ENCODE measurements around the gene TRIP6.
"Not testable (repeated sequence)": the region's sequence is repeated elsewhere in the genome, so short reads cannot be mapped to it uniquely, and the experiment has no call there.

TRIP6 gene

DNA sequence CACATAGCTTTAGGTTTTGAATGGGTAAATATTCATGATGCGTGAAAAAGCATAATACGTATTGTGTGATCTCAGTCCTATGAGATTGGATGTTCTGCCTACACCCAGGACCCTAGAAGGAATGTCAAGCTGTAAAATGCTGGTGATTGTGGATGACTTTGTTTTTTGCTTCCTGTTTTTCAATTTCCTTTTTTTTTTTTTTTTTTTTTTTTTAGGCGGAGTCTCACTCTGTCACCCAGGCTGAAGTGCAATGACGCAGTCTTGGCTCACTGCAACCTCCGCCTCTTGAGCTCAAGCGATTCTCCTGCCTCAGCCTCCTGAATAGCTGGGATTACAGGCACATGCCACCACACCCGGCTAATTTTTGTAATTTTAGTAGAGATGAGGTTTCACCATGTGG is 43.3 kb downstream of the TRIP6 start:
- DNase-seq (ENCODE audit: low read depth in 1 of 2, low spot score in 1 of 2) = not testable (repeated sequence)

GRCh38 chr7:100911484-100911883 is 44.3 kb downstream of the TRIP6 start:
- DNase-seq (ENCODE audit: low read depth in 1 of 2, low spot score in 1 of 2) = no peak

DNA sequence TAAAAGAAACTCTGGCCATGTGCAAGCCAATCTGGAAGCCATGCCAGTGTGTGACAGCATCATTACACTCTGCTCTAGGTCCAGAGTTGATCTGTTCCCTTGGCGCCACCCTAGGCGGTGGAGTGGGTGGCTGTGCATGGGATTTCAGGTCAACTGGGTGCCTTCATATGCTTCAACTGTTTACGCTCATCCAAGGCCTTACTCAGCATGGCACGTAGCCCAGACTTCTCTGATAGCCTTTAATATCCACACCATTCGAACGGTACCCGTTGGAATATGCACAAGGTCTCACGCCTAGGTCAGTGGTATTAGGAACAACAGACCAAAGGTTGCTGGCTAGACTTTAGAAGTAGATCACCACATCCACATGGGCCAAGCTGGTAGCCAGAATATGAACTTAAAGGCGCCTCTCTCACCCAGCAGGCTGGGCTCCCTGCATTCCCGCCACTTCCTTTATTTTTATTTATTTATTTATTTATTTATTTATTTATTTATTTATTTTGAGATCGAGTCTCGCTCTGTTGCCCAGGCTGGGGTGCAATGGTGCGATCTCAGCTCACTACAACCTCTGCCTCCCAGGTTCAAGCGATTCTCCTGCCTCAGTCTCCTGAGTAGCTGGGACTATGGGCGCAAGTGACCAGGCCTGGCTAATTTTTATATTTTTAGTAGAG is 47.2 kb downstream of the TRIP6 start:
- no peak for DNase-seq (ENCODE audit: low read depth in 1 of 2, low spot score in 1 of 2)

DNA sequence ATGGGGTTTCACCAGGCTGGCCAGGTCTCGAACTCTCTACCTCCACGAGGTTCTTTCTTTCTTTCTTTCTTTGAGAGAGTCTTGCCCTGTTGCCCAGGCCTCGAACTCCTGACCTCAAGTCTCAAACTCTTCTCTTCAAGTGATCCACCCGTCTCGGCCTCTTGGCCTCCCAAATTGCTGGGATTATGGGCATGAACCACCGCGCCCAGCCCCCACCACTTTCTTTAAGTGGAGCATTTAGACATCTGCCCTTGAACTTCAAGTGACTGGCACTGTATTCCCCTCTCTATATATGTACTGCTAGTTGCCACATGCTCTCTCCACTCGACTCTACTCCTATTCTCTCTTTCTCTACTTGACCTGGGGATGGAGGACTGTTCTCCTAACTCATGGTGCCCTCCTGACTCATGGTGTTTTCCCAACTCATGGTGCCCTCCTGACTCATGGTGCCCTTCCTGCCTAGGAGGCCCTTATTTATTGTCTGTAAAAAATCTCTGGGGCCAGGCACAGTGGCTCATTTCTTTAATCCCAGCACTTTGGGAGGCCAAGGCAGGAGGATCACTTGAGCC is 47.8 kb downstream of the TRIP6 start:
- DNase-seq (ENCODE audit: low read depth in 1 of 2, low spot score in 1 of 2) = no peak

- DNase-seq (ENCODE audit: low read depth in 1 of 2, low spot score in 1 of 2) = not testable (repeated sequence)
Observed at GRCh38 chr7:100919335-100919734, 52.1 kb downstream of the TRIP6 start.

DNA sequence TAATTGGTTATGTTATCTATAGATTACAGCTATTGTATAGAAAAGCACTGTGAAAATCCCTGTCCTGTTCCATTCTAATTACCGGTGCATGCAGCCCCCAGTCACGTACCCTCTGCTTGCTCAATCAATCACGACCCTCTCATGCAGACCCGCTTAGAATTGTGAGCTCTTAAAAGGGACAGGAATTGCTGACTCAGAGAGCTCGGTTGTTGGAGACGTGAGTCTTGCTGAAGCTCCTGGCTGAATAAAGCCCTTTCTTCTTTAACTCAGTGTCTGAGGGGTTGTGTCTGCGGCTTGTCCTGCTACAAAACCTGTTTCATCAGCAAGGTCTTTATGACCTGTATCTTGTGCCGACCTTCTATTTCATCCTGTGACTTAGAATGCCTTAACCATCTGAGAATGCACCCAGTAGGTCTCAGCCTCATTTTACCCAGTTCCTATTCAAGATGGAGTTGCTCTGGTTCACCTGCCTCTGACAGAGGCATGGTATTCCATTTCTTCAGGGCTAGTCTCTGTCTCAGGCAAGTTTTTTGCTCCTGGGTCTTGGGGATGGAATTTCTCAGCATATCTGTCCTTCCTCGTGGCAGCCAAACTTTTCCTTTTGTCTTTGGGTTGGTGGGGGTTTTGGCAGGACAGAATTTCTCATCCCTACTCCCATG is 52.7 kb downstream of the TRIP6 start:
- not testable (repeated sequence) for DNase-seq (ENCODE audit: low read depth in 1 of 2, low spot score in 1 of 2)

DNA sequence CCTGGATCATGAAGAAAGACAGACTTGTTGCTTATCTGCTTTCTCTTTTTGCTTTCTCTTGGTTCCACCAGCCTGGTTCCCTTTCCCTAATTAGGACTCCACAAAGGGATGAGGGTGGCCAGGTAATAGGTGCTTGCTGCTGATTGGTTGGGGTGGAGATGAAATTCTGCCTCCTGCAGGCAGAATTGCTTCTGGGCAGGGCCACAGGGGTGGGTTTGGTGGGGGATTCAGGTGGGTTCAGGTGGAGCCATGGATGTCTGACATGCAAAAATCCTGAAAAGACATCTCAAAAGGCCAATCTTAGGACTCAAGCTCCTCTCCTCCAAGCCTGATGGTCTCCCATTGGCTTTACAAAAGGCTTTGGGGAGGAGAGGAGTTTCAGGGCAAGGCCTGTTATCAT is 53.9 kb downstream of the TRIP6 start:
- DNase-seq (ENCODE audit: low read depth in 1 of 2, low spot score in 1 of 2) = no peak

Measured in activated CD4-positive, alpha-beta T cell treated with anti-CD3 and anti-CD28 coated beads, Interleukin-2, amount 50 U/mL, for 24 hours (primary cell).